Measurements from ENCODE around the gene AVL9. TPM values are rescaled to one million over a fixed set of nuclear protein-coding genes. Genes with fewer than 3 reads are reported as not detected.

Gene AVL9
- total RNA-seq (2021) (36.1 and 40.3 TPM in 2 replicates), Bru-seq, nascent RNA (percentile 83 among the genes with signal in this experiment), BruChase-seq, experiment 1, labeled RNA remaining after a 2-hour chase (percentile 85 among the genes with signal in this experiment), BruChase-seq, experiment 2, labeled RNA remaining after a 6-hour chase (percentile 81 among the genes with signal in this experiment)
- long read RNA-seq, full-length matches to known transcripts, result 1 of 23 reads
- long read RNA-seq, partial matches to known transcripts, result 2 of 23 reads
- long read RNA-seq, other reads (novel, unspliced or antisense), result 20 of 23 reads

DNA sequence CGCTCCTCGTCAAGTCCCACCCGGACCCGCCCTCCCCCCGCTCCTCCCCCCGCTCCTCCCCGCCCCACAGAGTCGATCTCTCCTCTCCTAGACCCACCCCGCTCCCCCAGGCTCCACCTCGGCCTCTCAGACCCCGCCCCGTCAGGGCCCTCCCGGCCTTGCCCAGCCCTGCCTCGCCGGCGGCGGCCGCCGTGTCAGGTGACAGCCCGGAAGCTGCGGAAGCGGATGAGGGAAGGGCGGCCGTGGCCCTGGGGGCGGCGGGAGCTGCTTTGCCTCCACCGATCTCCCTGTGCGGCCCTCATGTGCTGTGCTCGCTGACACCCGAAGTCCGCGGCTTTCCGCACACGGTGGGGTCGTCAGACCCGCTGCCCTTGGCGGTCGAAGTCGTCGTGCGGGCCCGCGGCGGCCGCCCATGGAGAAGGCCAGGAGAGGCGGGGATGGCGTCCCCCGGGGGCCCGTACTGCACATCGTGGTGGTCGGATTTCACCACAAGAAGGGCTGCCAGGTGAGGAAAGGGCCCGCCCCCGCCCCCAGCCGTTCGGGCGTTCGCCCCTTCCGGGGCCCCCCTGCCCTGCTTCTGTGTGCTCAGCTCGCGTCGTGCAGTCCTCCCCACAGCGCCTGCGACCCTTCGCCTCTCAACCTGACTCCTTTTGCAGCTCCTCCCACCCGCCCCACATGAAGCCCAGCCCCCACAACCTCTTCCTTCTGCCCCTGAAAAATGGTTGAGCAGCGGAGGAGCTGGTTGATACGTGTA lies at the start of gene AVL9:
TSS of gene AVL9 (plus strand) at position 192 of the 754 bp plus-strand sequence. CDS start at position 413, 221 bp downstream.
- ChIA-PET POLR2A (ENCODE audit: low non-redundant PET) (interaction anchor here (0.6 to 0.7 kb wide), 2 partner anchors 11 to 256 kb away, joined by 4 to 5 read pairs; no protein-coding TSS in a partner anchor), CTCF (interaction anchor here (0.7 kb wide), 1 partner anchor 25 kb away, joined by 3 read pairs; no protein-coding TSS in a partner anchor)
- intact Hi-C loops (cut with micrococcal nuclease; ENCODE audit: unreplicated experiment), result loop anchor here (10.0 kb wide), 2 partner anchors 89 to 229 kb away; no protein-coding TSS in a partner anchor
- BruUV-seq (replicated peaks), result no TSS peak
- peak; percentile 97 for DNase-seq (ENCODE audit: low spot score)
- TF ChIP-seq, protein P1, sequence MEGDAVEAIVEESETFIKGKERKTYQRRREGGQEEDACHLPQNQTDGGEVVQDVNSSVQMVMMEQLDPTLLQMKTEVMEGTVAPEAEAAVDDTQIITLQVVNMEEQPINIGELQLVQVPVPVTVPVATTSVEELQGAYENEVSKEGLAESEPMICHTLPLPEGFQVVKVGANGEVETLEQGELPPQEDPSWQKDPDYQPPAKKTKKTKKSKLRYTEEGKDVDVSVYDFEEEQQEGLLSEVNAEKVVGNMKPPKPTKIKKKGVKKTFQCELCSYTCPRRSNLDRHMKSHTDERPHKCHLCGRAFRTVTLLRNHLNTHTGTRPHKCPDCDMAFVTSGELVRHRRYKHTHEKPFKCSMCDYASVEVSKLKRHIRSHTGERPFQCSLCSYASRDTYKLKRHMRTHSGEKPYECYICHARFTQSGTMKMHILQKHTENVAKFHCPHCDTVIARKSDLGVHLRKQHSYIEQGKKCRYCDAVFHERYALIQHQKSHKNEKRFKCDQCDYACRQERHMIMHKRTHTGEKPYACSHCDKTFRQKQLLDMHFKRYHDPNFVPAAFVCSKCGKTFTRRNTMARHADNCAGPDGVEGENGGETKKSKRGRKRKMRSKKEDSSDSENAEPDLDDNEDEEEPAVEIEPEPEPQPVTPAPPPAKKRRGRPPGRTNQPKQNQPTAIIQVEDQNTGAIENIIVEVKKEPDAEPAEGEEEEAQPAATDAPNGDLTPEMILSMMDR (conservative IDR thresholded peaks at IDR 0.05; ENCODE audit: low read depth, low read length), result no peak
- no peak for TF ChIP-seq EZH2 (IDR thresholded peaks at IDR 0.05; ENCODE audit: borderline replicate concordance, low read depth, low read length, poor library complexity, severe bottlenecking)
- no peaks in the 10 kb centered on the region for H3K27me3 ChIP-seq (replicated peaks; ENCODE audit: insufficient read depth, low read depth, low read length, poor library complexity)
- no peaks in the 10 kb centered on the region for H3K36me3 ChIP-seq (ENCODE audit: insufficient read depth, low read length, poor library complexity, severe bottlenecking)
- peak within 1 kb of the TSS; percentile 89 for H3K27ac ChIP-seq (ENCODE audit: low read depth, low read length, poor library complexity, severe bottlenecking)
- peak within 1 kb of the TSS; percentile 81 for H3K4me3 ChIP-seq (ENCODE audit: low read depth, low read length, poor library complexity, severe bottlenecking)
- H3K9me3 ChIP-seq (ENCODE audit: low read depth, low read length, poor library complexity, severe bottlenecking), result no peaks in the 10 kb centered on the region
- peaks cover 5% of the 10 kb centered on the region for H3K4me1 ChIP-seq (ENCODE audit: insufficient read depth, low read length, poor library complexity, severe bottlenecking)

DNA sequence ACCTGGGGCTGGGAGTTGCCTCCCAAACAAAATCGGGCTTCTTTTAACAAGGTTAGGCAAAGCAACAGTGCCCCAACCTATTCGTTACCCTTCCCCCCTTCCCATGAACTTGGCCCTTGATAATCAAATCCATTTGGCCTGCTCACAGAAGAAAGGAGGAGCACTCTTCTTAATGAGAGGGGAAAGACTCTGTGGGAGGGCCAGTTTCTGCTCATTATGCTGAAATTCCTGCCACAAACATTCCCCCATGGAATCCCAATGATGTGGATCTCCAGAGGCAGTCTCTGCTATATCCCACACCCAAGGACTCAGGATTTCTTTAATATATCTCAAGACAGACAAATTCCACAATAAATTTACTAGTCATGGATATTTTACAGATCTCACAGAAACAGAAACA lies 48.1 kb upstream of the AVL9 start:
- DNase-seq (ENCODE audit: low spot score), result no peak
- CTCF ChIA-PET, result no interaction called here
- Histone ChIP-seq H3K27ac (ENCODE audit: low read depth, low read length, poor library complexity, severe bottlenecking) (no peak overlapping the region), H3K27me3 (replicated peaks; ENCODE audit: insufficient read depth, low read depth, low read length, poor library complexity) (peaks cover 33% of the 10 kb centered on the region), H3K9me3 (ENCODE audit: low read depth, low read length, poor library complexity, severe bottlenecking) (no peaks in the 10 kb centered on the region), H3K4me1 (ENCODE audit: insufficient read depth, low read length, poor library complexity, severe bottlenecking) (no peaks in the 10 kb centered on the region), H3K36me3 (ENCODE audit: insufficient read depth, low read length, poor library complexity, severe bottlenecking) (no peaks in the 10 kb centered on the region), H3K4me3 (ENCODE audit: low read depth, low read length, poor library complexity, severe bottlenecking) (no peak overlapping the region)
- intact Hi-C loops (cut with micrococcal nuclease; ENCODE audit: unreplicated experiment), result no loop called here
- BruUV-seq (replicated peaks), result no TSS peak
- POLR2A ChIA-PET (ENCODE audit: low non-redundant PET), result no interaction called here
- TF ChIP-seq, protein P1 (conservative IDR thresholded peaks at IDR 0.05; ENCODE audit: low read depth, low read length), result no peak
- no peak for TF ChIP-seq EZH2 (IDR thresholded peaks at IDR 0.05; ENCODE audit: borderline replicate concordance, low read depth, low read length, poor library complexity, severe bottlenecking)

DNA sequence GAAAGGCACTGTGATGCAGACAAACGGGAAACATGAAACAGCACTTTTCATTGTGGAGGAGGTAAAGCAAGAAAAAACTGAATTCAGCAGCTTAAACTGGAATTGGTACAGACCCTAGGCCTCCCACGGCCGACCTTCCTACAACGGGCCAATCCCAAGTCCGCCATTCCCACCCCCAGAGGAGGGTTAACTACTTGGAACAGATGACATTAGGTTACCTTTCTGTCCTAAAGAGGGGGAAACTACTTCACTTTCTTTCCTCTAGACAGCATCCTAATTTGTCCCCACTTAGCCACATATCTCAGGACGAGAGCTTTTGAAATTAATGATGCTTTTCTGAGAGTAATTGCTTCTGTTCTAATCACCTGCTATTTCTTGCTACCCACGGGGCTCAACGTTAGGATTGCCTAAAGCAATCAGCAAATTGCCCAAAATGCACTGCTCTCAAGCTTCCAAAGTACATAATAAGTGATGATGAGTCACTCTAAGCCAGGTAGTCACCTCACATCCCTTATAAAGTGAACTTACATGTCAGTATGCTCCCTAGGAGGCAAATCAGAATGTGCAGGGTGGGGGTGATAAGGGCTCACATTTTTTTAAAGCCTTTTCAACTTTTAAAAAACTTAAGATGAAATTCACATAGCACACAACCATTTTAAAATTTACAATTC lies 41.8 kb upstream of the AVL9 start:
- Histone ChIP-seq H3K27ac (ENCODE audit: low read depth, low read length, poor library complexity, severe bottlenecking) (no peak overlapping the region), H3K36me3 (ENCODE audit: insufficient read depth, low read length, poor library complexity, severe bottlenecking) (no peaks in the 10 kb centered on the region), H3K27me3 (replicated peaks; ENCODE audit: insufficient read depth, low read depth, low read length, poor library complexity) (peaks cover 46% of the 10 kb centered on the region), H3K9me3 (ENCODE audit: low read depth, low read length, poor library complexity, severe bottlenecking) (no peaks in the 10 kb centered on the region), H3K4me3 (ENCODE audit: low read depth, low read length, poor library complexity, severe bottlenecking) (no peak overlapping the region), H3K4me1 (ENCODE audit: insufficient read depth, low read length, poor library complexity, severe bottlenecking) (no peaks in the 10 kb centered on the region)
- DNase-seq (ENCODE audit: low spot score), result no peak
- TF ChIP-seq EZH2 (IDR thresholded peaks at IDR 0.05; ENCODE audit: borderline replicate concordance, low read depth, low read length, poor library complexity, severe bottlenecking), result no peak
- TF ChIP-seq, protein P1 (conservative IDR thresholded peaks at IDR 0.05; ENCODE audit: low read depth, low read length), result no peak
- ChIA-PET POLR2A (ENCODE audit: low non-redundant PET) (no interaction called here), CTCF (no interaction called here)
- intact Hi-C loops (cut with micrococcal nuclease; ENCODE audit: unreplicated experiment), result no loop called here
- BruUV-seq (replicated peaks), result no TSS peak
